GM18507 (cell line): ENCODE results near the gene MCM8.

Experiments used
- DNase-seq: peaks from one replicate; pipeline ENCODE4 v3.0.0; 2011; ENCODE audit warnings: low read depth; ENCODE audit not compliant: insufficient read length; ENCODE audit errors: extremely low spot score
- FAIRE-seq: peaks from 2 replicates; lab custom pipeline; 2011; peaks lifted over from hg19 to GRCh38; lab: Jason Lieb, UNC

MCM8 gene

DNA sequence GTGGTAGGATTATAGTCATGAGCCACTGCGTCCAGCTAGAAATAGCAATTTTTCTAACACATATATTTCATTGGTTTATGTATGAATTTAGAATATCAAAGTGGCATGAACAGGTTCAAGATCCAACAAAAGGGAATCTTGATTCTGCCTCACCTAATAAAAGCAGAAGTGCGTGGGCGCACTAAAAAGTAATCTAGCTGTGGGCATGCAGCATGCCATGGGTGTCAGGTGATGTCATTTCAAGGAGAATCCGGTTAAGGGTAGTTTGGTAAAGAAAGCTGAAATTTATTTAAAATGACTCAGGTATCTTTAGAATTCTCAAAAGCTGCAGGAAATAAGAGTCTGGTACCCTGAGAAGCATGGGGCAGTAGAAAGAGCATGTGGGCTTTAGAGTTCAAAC lies 85.8 kb downstream of the MCM8 start:
- no peak for FAIRE-seq

DNA sequence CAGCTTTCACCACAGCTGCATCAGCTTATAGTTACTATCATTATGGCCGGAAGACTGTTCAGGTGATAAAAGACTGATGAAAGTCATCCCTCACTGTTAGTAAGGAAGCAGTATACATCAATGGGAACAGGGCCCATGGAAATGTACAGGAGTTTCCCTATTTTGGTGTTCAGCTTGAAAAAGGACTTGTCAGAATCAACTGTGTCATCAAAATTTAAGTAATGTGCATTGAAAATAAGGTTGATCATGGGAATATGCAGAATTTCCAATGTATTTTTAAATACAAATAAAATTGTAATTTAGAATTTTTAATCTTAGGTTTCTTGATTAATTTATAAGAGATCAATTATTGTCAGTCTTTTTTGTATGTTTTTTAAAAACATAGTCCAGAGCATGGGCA lies 86.6 kb downstream of the MCM8 start:
- FAIRE-seq (no peak), DNase-seq (no peak)

More for the DNA sequence above, 85.8 kb downstream of the MCM8 start:
- no peak for DNase-seq

DNA sequence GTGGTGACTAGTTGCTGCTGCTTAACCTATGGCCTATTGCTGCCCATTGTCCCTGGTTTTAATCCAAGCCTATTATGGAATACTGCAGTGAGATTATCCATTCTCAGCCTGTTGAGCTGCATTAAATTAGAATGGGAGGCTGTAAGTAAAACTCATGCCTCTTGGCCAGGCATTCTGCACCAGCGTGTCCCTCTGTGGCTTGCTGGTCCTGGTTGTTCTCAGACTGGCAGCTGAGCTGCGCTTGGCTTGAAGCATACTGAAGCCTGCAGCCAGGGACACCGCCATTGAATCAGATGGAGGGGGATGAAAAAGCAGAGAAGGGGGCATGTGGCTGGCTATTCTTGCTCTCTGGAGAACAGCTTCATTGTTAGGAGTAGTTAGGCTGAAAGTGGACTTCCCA lies 87.8 kb downstream of the MCM8 start:
- DNase-seq, result no peak
- no peak for FAIRE-seq

DNA sequence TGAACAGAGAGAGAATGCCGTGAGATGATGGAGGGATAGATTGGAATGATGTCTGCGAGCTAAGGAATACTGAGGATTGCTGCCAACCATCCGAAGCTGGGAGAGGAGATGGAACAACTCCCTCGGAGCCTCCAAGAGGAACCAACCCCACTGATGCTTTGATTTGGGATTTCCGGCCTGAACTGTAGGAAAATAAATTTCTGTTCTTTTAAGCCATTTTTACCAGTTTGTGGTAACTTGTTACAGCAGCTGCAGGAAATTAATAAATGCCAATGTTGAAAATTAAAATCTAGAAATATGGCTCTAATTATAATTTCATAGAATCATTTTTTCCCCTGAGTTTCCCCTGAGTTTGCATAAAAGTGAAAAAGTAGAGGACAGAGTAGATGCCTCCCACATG lies 89.3 kb downstream of the MCM8 start:
- no peak for FAIRE-seq

DNA sequence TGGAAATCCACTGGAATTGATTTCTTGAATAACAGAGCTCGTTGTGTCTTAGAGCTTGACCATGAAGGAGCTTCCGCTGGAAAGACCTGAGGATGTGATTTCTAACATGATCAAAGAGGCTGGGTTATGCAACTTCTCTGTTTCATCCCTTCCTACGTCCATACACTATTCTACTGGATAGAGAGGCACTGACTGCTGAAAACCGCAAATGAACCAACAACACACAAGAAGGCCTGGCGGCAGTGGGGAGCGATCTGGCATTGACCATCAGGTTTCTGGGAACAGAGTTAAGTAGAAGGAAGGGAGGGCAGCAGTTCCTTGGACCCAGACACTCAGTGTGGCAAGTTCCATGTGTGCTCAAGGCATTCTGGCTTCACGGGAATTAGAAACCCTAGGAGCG lies 90.1 kb downstream of the MCM8 start:
- FAIRE-seq, result no peak
- DNase-seq, result no peak

More for the DNA sequence above, 89.3 kb downstream of the MCM8 start:
- no peak for DNase-seq

DNA sequence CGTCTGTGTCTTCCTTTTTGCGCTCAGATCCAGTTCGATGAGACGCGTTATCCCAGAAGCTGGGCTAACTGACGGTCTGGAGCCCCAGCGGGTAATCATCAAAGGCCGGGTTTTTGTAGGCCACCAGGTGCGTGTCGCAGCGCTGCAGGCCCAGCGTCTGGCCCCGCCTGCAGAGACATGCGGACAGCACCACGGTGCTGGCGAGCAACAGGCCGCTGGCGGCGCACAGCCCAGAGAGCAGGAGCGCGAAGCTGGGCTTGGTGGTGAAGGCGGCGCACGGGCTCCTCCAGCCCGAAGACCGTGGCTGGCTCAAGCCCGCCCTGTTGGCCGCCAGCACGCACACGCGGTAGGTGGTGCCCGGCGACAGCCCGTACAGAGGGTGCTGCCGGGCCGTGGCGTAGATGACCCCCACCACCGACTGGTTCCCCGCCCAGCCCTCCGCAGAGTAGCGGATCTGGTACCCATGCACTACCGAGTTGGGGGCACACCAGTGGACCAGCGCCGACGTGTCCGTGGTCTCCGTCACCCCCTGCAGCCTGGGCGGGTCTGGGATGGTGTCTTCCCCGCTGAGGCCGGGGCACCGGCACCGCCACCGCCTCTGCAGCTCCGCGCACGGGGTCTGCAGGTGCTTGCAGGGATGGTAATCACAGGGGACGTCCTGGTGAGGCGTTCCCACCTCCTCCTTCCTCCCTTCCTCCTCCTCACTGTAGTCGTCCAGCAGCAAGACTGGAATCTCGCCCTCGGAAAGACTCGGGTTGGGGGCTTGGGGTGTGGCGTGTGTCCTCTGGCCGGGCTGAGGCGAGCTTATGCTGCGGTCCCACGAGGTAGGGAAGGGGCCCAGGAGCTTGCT lies 90.7 kb downstream of the MCM8 start:
- FAIRE-seq (no peak), DNase-seq (no peak)

DNA sequence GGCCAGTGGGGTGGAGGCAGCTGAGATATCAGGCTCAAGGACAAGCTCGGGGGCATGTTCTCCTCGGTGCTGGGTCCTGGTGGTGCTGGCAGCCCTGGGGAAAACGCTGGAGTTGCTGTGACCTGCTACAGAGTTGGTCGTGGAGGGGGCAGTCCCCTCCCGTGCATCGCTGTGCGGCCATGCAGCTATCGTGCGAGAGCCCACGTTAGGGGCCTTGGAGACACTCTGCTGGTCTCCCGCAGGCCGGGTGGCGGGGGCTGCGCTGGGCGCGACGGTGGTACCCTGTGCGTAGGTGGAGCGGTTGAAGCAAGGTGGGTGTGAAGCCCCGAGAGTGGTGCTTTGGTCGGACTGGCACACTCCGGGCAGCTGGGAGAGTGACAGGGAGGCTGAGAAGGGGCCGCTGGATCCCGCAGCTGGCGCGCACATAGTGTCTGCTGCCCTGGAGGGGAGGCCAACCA lies 91.4 kb downstream of the MCM8 start:
- no peak for FAIRE-seq
- DNase-seq, result no peak

DNA sequence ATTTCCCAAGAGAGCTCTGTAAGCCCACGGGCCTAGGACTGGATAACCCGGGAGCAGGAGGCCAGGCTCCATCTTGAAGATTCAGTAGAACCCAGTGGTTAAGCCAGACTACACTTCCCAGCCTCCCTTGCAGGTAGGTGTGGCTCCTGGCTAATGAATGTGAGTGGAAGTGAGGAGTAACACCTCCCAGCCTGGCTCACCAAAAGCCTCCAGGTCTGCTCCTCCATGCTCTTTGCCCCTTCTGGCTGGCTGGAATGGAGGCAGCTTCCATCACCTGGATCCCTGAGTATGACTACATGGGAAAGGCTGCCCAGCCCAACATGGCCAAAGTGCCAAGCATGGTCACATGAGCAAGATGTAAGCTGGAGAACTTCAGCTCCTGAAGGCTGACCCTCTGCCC lies 93.7 kb downstream of the MCM8 start:
- FAIRE-seq (no peak), DNase-seq (no peak)

DNA sequence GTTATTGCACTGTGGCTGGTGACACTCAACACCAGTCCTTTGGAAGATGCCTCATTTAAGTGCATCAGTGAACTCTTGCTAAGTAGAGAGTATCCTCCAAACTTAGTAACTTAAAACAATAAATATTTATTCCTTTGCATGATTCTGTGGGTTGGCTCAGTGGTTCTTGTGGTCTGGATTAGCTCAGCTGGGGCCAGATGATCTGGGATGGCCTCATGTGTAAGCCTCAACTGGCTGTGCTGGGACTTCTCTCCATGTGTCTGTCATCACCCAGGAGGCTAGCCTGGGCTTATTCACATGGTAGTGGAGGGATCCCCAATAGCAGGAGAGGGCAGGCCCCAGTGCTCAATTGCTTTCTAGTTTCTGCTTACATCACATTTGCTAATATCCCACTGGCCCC lies 95.1 kb downstream of the MCM8 start:
- no peak for DNase-seq
- no peak for FAIRE-seq

DNA sequence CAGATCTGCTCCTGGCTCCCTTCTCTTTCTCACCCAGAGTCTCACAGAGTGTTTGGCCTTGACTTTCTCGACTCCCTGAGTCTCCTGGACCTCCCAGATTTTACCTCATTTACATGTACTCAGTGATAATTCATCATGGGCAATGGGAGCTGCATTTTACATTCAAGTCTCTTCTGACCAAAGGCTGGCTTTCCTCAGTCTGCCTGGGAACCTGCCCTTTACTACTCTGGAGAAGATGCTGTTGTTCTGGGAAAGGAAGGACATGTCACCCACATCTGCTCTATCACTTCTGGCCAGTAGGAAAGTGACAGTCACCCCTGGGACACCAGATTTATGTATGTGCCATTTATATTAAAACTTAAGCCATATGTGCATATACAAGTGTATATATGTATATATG lies 96.0 kb downstream of the MCM8 start:
- DNase-seq, result no peak
- FAIRE-seq, result no peak

DNA sequence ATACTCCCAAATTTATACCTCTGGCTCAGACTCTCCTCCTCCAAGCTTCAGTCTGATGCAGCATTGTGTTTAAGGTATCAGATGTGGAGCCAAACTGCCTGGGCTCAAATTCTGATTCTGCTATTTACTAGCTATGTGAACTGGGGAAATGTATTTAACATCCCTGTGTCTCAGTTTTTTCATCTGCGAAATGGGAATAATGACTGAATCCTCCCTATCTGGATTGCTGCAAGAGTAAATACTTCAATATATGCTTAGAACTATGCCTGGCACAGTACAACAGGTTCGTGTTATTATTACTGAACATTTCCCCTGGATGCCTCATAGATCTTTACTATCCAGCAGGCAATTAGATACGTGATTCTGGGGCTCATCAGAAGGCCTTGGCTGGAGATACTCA lies 97.9 kb downstream of the MCM8 start:
- FAIRE-seq, result no peak

More for the DNA sequence above, 97.9 kb downstream of the MCM8 start:
- DNase-seq, result no peak
